Measurements from ENCODE around the gene AADACL4. TPM values are rescaled to one million over a fixed set of nuclear protein-coding genes. Genes with fewer than 3 reads are reported as not detected.

The AADACL4 gene
- not detected for total RNA-seq

DNA sequence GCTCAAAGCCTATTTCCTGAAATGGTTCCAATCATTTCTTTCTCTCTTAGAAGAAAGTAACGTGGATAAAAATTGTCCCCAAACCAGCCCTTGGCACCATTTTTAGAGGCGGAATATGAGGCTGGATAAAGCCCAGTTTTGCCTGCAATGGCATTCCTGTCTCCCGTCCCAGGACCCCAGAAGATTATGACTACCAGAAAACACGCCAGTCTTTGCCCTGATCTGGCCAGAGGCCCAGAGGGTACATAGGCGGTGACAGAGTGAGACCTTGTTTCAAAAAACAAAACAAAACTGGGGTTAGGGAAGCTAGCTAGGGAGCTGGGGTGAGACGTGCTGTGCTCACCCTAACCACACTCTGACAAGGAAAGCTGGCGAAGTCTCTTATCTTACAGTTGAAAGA, at the start of gene AADACL4:
Gene AADACL4, plus strand, starts transcription at position 301 of the 400 bp plus-strand sequence. CDS start 462 bp downstream, outside the sequence.
- Mint-ChIP-seq H3K27me3 (ENCODE audit: low read depth) (peaks cover 7% of the 10 kb centered on the region), H3K9me3 (peaks cover 19% of the 10 kb centered on the region), H3K36me3 (ENCODE audit: insufficient read depth) (no peaks in the 10 kb centered on the region), H3K4me3 (no peak within 1 kb of the TSS), H3K4me1 (ENCODE audit: low read depth) (no peaks in the 10 kb centered on the region)
- DNase-seq (no peak), ATAC-seq (no peak)

GRCh38 chr1:12594490-12594889, 49.4 kb upstream of the AADACL4 start:
- Mint-ChIP-seq H3K4me1 (ENCODE audit: low read depth) (peaks cover 36% of the 10 kb centered on the region), H3K36me3 (ENCODE audit: insufficient read depth) (peaks cover 4% of the 10 kb centered on the region), H3K27me3 (ENCODE audit: low read depth) (no peaks in the 10 kb centered on the region), H3K4me3 (peak overlapping the region; percentile 76), H3K9me3 (no peaks in the 10 kb centered on the region)
- DNase-seq (no peak), ATAC-seq (no peak)

- DNase-seq = no peak
- Mint-ChIP-seq H3K4me1 (ENCODE audit: low read depth) (peaks cover 38% of the 10 kb centered on the region), H3K36me3 (ENCODE audit: insufficient read depth) (peaks cover 4% of the 10 kb centered on the region), H3K9me3 (no peaks in the 10 kb centered on the region), H3K4me3 (peak overlapping the region; percentile 76), H3K27me3 (ENCODE audit: low read depth) (no peaks in the 10 kb centered on the region)
- ATAC-seq = peak; percentile 69 to 80
Measured at GRCh38 chr1:12594966-12595756, 48.7 kb upstream of the AADACL4 start.

- Mint-ChIP-seq H3K4me3 (peak overlapping the region; percentile 21), H3K9me3 (no peaks in the 10 kb centered on the region), H3K4me1 (ENCODE audit: low read depth) (peaks cover 43% of the 10 kb centered on the region), H3K27me3 (ENCODE audit: low read depth) (no peaks in the 10 kb centered on the region), H3K36me3 (ENCODE audit: insufficient read depth) (peaks cover 4% of the 10 kb centered on the region)
- DNase-seq = no peak
- peak; percentile 6 to 19 for ATAC-seq
Measured at GRCh38 chr1:12595757-12596006, 48.2 kb upstream of the AADACL4 start.

- peak; percentile 19 to 21 for ATAC-seq
- no peaks in the 10 kb centered on the region for H3K27me3 Mint-ChIP-seq (ENCODE audit: low read depth)
- H3K4me1 Mint-ChIP-seq (ENCODE audit: low read depth) = peaks cover 44% of the 10 kb centered on the region
- H3K36me3 Mint-ChIP-seq (ENCODE audit: insufficient read depth) = peaks cover 2% of the 10 kb centered on the region
- DNase-seq = no peak
- no peaks in the 10 kb centered on the region for H3K9me3 Mint-ChIP-seq
- H3K4me3 Mint-ChIP-seq = peak overlapping the region; percentile 49
Measured at GRCh38 chr1:12596007-12596821, 47.7 kb upstream of the AADACL4 start.

DNA sequence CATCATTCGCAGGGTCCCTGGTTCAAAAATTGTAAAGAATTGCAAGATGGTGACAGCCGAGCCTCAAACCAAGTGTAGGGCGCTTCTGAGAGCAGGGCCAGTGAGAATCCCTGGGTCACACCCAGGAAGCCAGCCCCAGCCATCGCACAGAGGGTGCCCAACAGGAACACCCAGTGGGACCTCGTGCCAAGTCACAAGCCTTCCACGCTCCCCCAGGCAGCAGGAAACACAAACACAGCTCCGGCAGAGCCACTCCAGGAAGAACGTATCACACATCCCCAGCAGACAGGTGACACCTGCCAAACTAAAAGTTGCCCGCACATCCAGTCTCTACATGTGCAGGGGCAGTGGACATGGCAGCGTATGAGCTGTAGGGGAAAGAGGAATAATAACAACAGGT, 46.1 kb upstream of the AADACL4 start:
- ATAC-seq (no peak), DNase-seq (no peak)
- Mint-ChIP-seq H3K4me3 (no peak overlapping the region), H3K4me1 (ENCODE audit: low read depth) (peaks cover 52% of the 10 kb centered on the region), H3K27me3 (ENCODE audit: low read depth) (no peaks in the 10 kb centered on the region), H3K36me3 (ENCODE audit: insufficient read depth) (no peaks in the 10 kb centered on the region), H3K9me3 (no peaks in the 10 kb centered on the region)

- Mint-ChIP-seq H3K9me3 (no peaks in the 10 kb centered on the region), H3K4me3 (no peak overlapping the region), H3K27me3 (ENCODE audit: low read depth) (no peaks in the 10 kb centered on the region), H3K4me1 (ENCODE audit: low read depth) (peaks cover 60% of the 10 kb centered on the region), H3K36me3 (ENCODE audit: insufficient read depth) (no peaks in the 10 kb centered on the region)
- DNase-seq (no peak), ATAC-seq (no peak)
Measured at GRCh38 chr1:12598974-12599373, 44.9 kb upstream of the AADACL4 start.

GRCh38 chr1:12599657-12600056, 44.2 kb upstream of the AADACL4 start:
- Mint-ChIP-seq H3K27me3 (ENCODE audit: low read depth) (no peaks in the 10 kb centered on the region), H3K4me1 (ENCODE audit: low read depth) (peaks cover 60% of the 10 kb centered on the region), H3K36me3 (ENCODE audit: insufficient read depth) (no peaks in the 10 kb centered on the region), H3K9me3 (no peaks in the 10 kb centered on the region), H3K4me3 (no peak overlapping the region)
- no peak for DNase-seq
- ATAC-seq = no peak

- H3K9me3 Mint-ChIP-seq = no peaks in the 10 kb centered on the region
- H3K4me1 Mint-ChIP-seq (ENCODE audit: low read depth) = peaks cover 61% of the 10 kb centered on the region
- no peaks in the 10 kb centered on the region for H3K27me3 Mint-ChIP-seq (ENCODE audit: low read depth)
- H3K36me3 Mint-ChIP-seq (ENCODE audit: insufficient read depth) = no peaks in the 10 kb centered on the region
- H3K4me3 Mint-ChIP-seq = no peak overlapping the region
- DNase-seq (no peak), ATAC-seq (no peak)
Measured at GRCh38 chr1:12600335-12600734, 43.5 kb upstream of the AADACL4 start.

DNA sequence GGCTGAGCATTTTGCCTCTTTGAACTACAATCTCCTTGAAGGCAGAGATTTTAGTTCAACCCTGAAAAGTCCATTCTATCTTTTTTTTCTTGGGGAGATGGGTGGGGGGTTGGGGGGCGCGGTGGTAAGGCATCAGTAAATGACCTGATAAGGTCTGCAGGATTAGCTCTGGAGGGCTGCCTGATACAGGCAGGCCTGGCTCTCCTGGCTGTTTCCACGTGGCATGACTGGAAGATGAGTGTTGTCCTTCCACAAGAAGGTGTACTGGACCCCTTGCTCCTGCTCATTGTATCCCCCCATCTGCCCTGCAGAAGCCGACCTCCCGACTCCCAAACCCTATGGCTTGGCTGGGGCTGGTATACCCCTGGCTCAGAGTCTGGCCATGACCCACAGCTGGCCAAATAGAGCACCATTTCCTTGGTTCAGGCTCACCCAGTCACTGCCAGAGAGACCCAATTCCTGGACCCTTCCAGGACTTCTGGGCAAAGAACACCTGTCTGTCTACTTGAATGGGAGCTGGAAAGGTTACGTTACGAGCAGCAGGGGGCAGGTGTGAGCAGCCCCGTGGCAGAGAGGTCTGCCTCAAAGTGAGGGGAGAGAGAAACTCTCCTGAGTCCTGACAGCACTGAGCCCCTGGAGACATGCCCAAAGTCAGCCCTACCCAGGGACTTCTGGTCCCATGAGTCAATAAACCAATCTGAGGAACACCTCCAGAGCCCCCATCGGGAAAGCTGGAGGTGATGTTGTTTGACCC, 42.8 kb upstream of the AADACL4 start:
- Mint-ChIP-seq H3K9me3 (no peaks in the 10 kb centered on the region), H3K4me3 (no peak overlapping the region), H3K36me3 (ENCODE audit: insufficient read depth) (no peaks in the 10 kb centered on the region), H3K4me1 (ENCODE audit: low read depth) (peaks cover 64% of the 10 kb centered on the region), H3K27me3 (ENCODE audit: low read depth) (no peaks in the 10 kb centered on the region)
- DNase-seq (peak; percentile 56), ATAC-seq (no peak)

- H3K4me3 Mint-ChIP-seq = no peak overlapping the region
- no peaks in the 10 kb centered on the region for H3K27me3 Mint-ChIP-seq (ENCODE audit: low read depth)
- H3K4me1 Mint-ChIP-seq (ENCODE audit: low read depth) = peaks cover 60% of the 10 kb centered on the region
- H3K9me3 Mint-ChIP-seq = no peaks in the 10 kb centered on the region
- H3K36me3 Mint-ChIP-seq (ENCODE audit: insufficient read depth) = no peaks in the 10 kb centered on the region
- DNase-seq (no peak), ATAC-seq (no peak)
Measured at GRCh38 chr1:12601700-12602658, 41.9 kb upstream of the AADACL4 start.

GRCh38 chr1:12602659-12603024, 41.2 kb upstream of the AADACL4 start:
- DNase-seq = no peak
- Mint-ChIP-seq H3K9me3 (no peaks in the 10 kb centered on the region), H3K4me1 (ENCODE audit: low read depth) (peaks cover 58% of the 10 kb centered on the region), H3K4me3 (no peak overlapping the region), H3K36me3 (ENCODE audit: insufficient read depth) (peaks cover 5% of the 10 kb centered on the region), H3K27me3 (ENCODE audit: low read depth) (no peaks in the 10 kb centered on the region)
- no peak for ATAC-seq

DNA sequence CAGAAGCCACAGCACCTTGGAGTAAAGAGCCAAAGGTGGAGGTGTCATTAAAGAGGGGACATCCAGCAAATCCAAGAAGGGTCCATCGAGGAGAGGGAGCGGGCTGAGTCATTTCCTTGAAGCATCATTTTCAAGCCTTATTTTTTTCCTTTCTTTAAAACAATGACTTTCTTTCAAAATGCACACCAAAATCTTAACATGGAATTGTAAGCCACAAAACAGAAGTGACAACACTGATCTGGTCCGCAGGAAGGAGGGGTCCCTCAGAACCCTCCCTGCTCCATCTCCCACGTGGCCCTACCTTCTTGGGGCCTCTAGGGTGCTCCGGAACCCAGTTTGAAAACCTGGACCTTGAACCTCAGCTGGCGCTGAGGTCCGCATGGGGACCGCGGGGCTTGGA, 40.7 kb upstream of the AADACL4 start:
- Mint-ChIP-seq H3K36me3 (ENCODE audit: insufficient read depth) (peaks cover 9% of the 10 kb centered on the region), H3K4me3 (no peak overlapping the region), H3K4me1 (ENCODE audit: low read depth) (peaks cover 53% of the 10 kb centered on the region)

More for the DNA sequence above, 40.7 kb upstream of the AADACL4 start:
- DNase-seq (no peak), ATAC-seq (no peak)
- Mint-ChIP-seq H3K9me3 (no peaks in the 10 kb centered on the region), H3K27me3 (ENCODE audit: low read depth) (no peaks in the 10 kb centered on the region)
